Ishikawa (cell line): ENCODE measurements around the gene DDX42.

Experiments
- EP300 ChIP-seq: IDR thresholded peaks from 2 replicates; pipeline ENCODE4 v1.6.1; 2012; ENCODE audit warnings: borderline replicate concordance
- TEAD4 ChIP-seq: IDR thresholded peaks from 2 replicates; pipeline ENCODE4 v1.6.1; 2012
- TF ChIP-seq, protein P1 (sequence below): IDR thresholded peaks from 2 replicates; pipeline ENCODE4 v1.6.1; 2012

DNA sequence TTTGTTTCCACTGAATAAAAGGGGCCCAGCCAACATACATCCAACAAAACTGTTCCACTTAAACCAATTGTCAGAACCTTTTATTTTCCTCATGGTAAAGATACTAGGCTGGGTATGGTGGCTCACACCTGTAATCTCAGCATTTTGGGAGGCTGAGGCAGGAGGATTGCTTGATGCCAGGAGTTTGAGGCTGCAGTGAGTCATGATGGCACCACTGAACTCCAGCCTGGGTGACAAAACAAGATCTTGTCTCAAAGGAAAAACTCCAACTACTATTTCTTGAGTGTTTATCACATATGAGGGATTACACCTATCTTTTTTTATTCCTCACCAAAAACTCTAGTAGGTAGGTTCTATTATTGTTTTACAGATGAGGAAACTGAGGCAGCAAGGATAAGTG, 48.6 kb downstream of the DDX42 start:
- TF ChIP-seq EP300 (no peak), TEAD4 (no peak)
- TF ChIP-seq, protein P1, sequence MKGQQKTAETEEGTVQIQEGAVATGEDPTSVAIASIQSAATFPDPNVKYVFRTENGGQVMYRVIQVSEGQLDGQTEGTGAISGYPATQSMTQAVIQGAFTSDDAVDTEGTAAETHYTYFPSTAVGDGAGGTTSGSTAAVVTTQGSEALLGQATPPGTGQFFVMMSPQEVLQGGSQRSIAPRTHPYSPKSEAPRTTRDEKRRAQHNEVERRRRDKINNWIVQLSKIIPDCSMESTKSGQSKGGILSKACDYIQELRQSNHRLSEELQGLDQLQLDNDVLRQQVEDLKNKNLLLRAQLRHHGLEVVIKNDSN: no peak
